IMR-90 (cell line): ENCODE measurements around the gene THAP12. TPM values are rescaled to one million over a fixed set of nuclear protein-coding genes. Genes with fewer than 3 reads are reported as not detected.

Source experiments
- ATAC-seq: fragments of 200-7000 bp; cut with Tn5 transposase; 2 replicates; pipeline ENCODE4 v1.9.1; 2020; ENCODE audit warnings: low read depth, mild to moderate bottlenecking, moderate library complexity
- BruUV-seq: library from RNA; stranded (reverse); fragments of 400-500 nt; replicated peaks from 2 replicates; lab custom pipeline; 2021; lab: Mats Ljungman, UMichigan
- CTCF ChIA-PET: fragments of 300-600 bp; formaldehyde crosslinking; extraction: SDS; loops from one replicate; lab custom pipeline; 2021; ENCODE audit warnings: antibody characterized with exemption; lab: Yijun Ruan, JAX
- POLR2A ChIA-PET: fragments of 300-600 bp; sonication (Branson Sonifier 250); formaldehyde crosslinking; loops from one replicate; lab custom pipeline; 2022; ENCODE audit warnings: antibody characterized with exemption; ENCODE audit not compliant: unreplicated experiment; lab: Charles Lee
- DNase-seq: peaks from one replicate; pipeline ENCODE4 v3.0.0; 2013
- H2AFZ ChIP-seq: replicated peaks from 2 replicates; pipeline ENCODE3; 2013; ENCODE audit warnings: low read length, mild to moderate bottlenecking; ENCODE audit not compliant: poor library complexity
- H2AK5ac ChIP-seq: 2 replicates; pipeline ENCODE4 v1.6.1; 2013; ENCODE audit warnings: low read depth, low read length, inconsistent platforms
- H2AK9ac ChIP-seq: replicated peaks from 2 replicates; pipeline ENCODE3; 2013; ENCODE audit warnings: mild to moderate bottlenecking, low read depth, low read length, moderate library complexity; ENCODE audit not compliant: poor library complexity
- H2BK120ac ChIP-seq: 2 replicates; pipeline ENCODE4 v1.6.1; 2013; ENCODE audit warnings: low read depth, low read length, inconsistent platforms
- H2BK15ac ChIP-seq: 3 replicates; pipeline ENCODE4 v1.6.1; 2013; ENCODE audit warnings: low read depth, low read length, inconsistent platforms
- H2BK20ac ChIP-seq: 2 replicates; pipeline ENCODE4 v1.6.1; 2013; ENCODE audit warnings: low read depth, mild to moderate bottlenecking, inconsistent platforms, low read length, moderate library complexity
- H2BK5ac ChIP-seq: 2 replicates; pipeline ENCODE4 v1.6.1; 2013; ENCODE audit warnings: mild to moderate bottlenecking, low read depth, low read length, inconsistent platforms; ENCODE audit not compliant: poor library complexity, severe bottlenecking
- H3K14ac ChIP-seq: replicated peaks from 2 replicates; pipeline ENCODE4 v1.6.1; 2013; ENCODE audit warnings: low read depth, low read length, inconsistent platforms
- H3K18ac ChIP-seq: 2 replicates; pipeline ENCODE4 v1.6.1; 2013; ENCODE audit warnings: low read depth, low read length, control low read depth
- H3K23ac ChIP-seq: 2 replicates; pipeline ENCODE4 v1.6.1; 2013; ENCODE audit warnings: low read depth, low read length, inconsistent platforms
- H3K27ac ChIP-seq: 2 replicates; pipeline ENCODE4 v1.5.1; 2013; ENCODE audit warnings: mild to moderate bottlenecking, control low read depth, low read length; ENCODE audit not compliant: insufficient read depth
- H3K27me3 ChIP-seq: 2 replicates; pipeline ENCODE4 v1.6.1; 2013; ENCODE audit warnings: low read length; ENCODE audit not compliant: control insufficient read depth, insufficient read depth
- H3K36me3 ChIP-seq: 2 replicates; pipeline ENCODE4 v1.6.1; 2013; ENCODE audit warnings: low read length, mixed read lengths; ENCODE audit not compliant: control insufficient read depth, insufficient read depth
- H3K4ac ChIP-seq: 2 replicates; pipeline ENCODE4 v1.6.1; 2013; ENCODE audit warnings: low read depth, low read length, inconsistent platforms
- H3K4me1 ChIP-seq: 2 replicates; pipeline ENCODE4 v1.6.1; 2013; ENCODE audit warnings: low read length, mixed read lengths; ENCODE audit not compliant: control insufficient read depth, insufficient read depth
- H3K4me2 ChIP-seq: 2 replicates; pipeline ENCODE4 v1.6.1; 2013; ENCODE audit warnings: low read depth, mild to moderate bottlenecking, control low read depth, low read length, moderate library complexity
- H3K4me3 ChIP-seq: 2 replicates; pipeline ENCODE4 v1.5.1; 2013; ENCODE audit warnings: low read depth, mild to moderate bottlenecking, control low read depth, low read length, moderate library complexity; ENCODE audit not compliant: insufficient read depth
- H3K56ac ChIP-seq: 2 replicates; pipeline ENCODE4 v1.6.1; 2013; ENCODE audit warnings: low read length, inconsistent platforms; ENCODE audit not compliant: insufficient read depth; ENCODE audit errors: extremely low read depth
- H3K79me1 ChIP-seq, 2 experiments: 2 replicates each; pipeline ENCODE4 v1.6.1; 2013; ENCODE audit warnings: low read length in 2 of 2, inconsistent platforms in 1 of 2, low read depth in 1 of 2
- H3K9ac ChIP-seq: 2 replicates; pipeline ENCODE4 v1.6.1; 2013; ENCODE audit warnings: low read depth, low read length, control low read depth
- H3K9me1 ChIP-seq: 2 replicates; pipeline ENCODE4 v1.6.1; 2013; ENCODE audit warnings: low read length, inconsistent platforms; ENCODE audit not compliant: insufficient read depth
- H3K9me3 ChIP-seq: 2 replicates; pipeline ENCODE4 v1.6.1; 2013; ENCODE audit warnings: low read length; ENCODE audit not compliant: control insufficient read depth, insufficient read depth
- H4K20me1 ChIP-seq: 2 replicates; pipeline ENCODE4 v1.6.1; 2013; ENCODE audit warnings: low read length, inconsistent platforms; ENCODE audit not compliant: insufficient read depth
- H4K5ac ChIP-seq: 2 replicates; pipeline ENCODE4 v1.6.1; 2013; ENCODE audit warnings: mild to moderate bottlenecking, low read depth, low read length, control low read depth
- H4K8ac ChIP-seq, 2 experiments: 2 replicates each; pipeline ENCODE4 v1.6.1; 2013; ENCODE audit warnings: low read depth in 2 of 2, low read length in 2 of 2, control low read depth in 1 of 2, inconsistent platforms in 1 of 2
- H4K91ac ChIP-seq: 2 replicates; pipeline ENCODE4 v1.6.1; 2013; ENCODE audit warnings: low read depth, low read length, inconsistent platforms; ENCODE audit not compliant: insufficient read depth
- BHLHE40 ChIP-seq: fragments of 150-350 bp; IDR thresholded peaks from 2 replicates; pipeline ENCODE4 v1.6.1; 2016; ENCODE audit warnings: mild to moderate bottlenecking, low read depth, low read length
- CHD1 ChIP-seq: IDR thresholded peaks from 2 replicates; pipeline ENCODE4 v1.6.1; 2012; ENCODE audit warnings: low read depth, low read length, improper control_type of control experiment
- ELK1 ChIP-seq: fragments of 150-350 bp; IDR thresholded peaks from 2 replicates; pipeline ENCODE4 v1.6.1; 2016; ENCODE audit warnings: low read depth, mild to moderate bottlenecking, low read length, moderate library complexity, borderline replicate concordance
- FOS ChIP-seq: fragments of 150-350 bp; IDR thresholded peaks from 2 replicates; pipeline ENCODE4 v1.6.1; 2016; ENCODE audit warnings: low read depth, low read length
- MAFK ChIP-seq: IDR thresholded peaks from 2 replicates; pipeline ENCODE4 v1.6.1; 2012; ENCODE audit warnings: low read depth, low read length, improper control_type of control experiment
- MAZ ChIP-seq: IDR thresholded peaks from 2 replicates; pipeline ENCODE4 v1.6.1; 2012; ENCODE audit warnings: low read depth, mild to moderate bottlenecking, low read length, improper control_type of control experiment, moderate library complexity, borderline replicate concordance
- MXI1 ChIP-seq: IDR thresholded peaks from 2 replicates; pipeline ENCODE4 v1.6.1; 2012; ENCODE audit warnings: low read depth, mild to moderate bottlenecking, low read length, moderate library complexity, borderline replicate concordance
- NFE2L2 ChIP-seq: fragments of 150-350 bp; IDR thresholded peaks from 2 replicates; pipeline ENCODE4 v1.6.1; 2016; ENCODE audit warnings: low read depth, mild to moderate bottlenecking, low read length
- POLR2A ChIP-seq: IDR thresholded peaks from 2 replicates; pipeline ENCODE4 v1.6.1; 2012; ENCODE audit warnings: mild to moderate bottlenecking, low read depth, low read length
- RAD21 ChIP-seq: IDR thresholded peaks from 2 replicates; pipeline ENCODE4 v1.6.1; 2012; ENCODE audit warnings: low read length, improper control_type of control experiment
- RCOR1 ChIP-seq: IDR thresholded peaks from 2 replicates; pipeline ENCODE4 v1.6.1; 2012; ENCODE audit warnings: mild to moderate bottlenecking, low read length, improper control_type of control experiment; ENCODE audit not compliant: insufficient replicate concordance
- RFX5 ChIP-seq: IDR thresholded peaks from 2 replicates; pipeline ENCODE4 v1.8.0; 2012; ENCODE audit warnings: low read depth, mild to moderate bottlenecking, low read length, moderate library complexity
- SMC3 ChIP-seq: fragments of 150-350 bp; IDR thresholded peaks from 2 replicates; pipeline ENCODE4 v1.6.1; 2016; ENCODE audit warnings: low read depth, mild to moderate bottlenecking, antibody characterized with exemption, low read length, moderate library complexity
- USF2 ChIP-seq: fragments of 150-350 bp; IDR thresholded peaks from 2 replicates; pipeline ENCODE4 v1.6.1; 2017; ENCODE audit warnings: mild to moderate bottlenecking, antibody characterized with exemption, low read length, low read depth
- WGBS, 2 experiments: methylation state at CpG; one replicate each; pipeline versions ENCODE4 v1.1.5 to v1.1.7; 2013; ENCODE audit warnings: missing lambda C conversion rate in 2 of 2; ENCODE audit not compliant: insufficient read length in 1 of 2; ENCODE audit errors: extremely low coverage in 2 of 2; 5-methylcytosine and 5-hydroxymethylcytosine counted together
- dilution Hi-C: fragments of 300-500 bp; cut with HindIII; formaldehyde crosslinking; loops from one replicate; pipeline ENCODE4 v1.14.3; 2018; ENCODE audit warnings: low sequenced_read_pairs; ENCODE audit not compliant: unreplicated experiment
- in situ Hi-C: fragments of 300-500 bp; cut with MboI; formaldehyde crosslinking; loops from 3 replicates; pipeline ENCODE4 v1.14.3; 2019; ENCODE audit warnings: low sequenced_read_pairs, inconsistent platforms, mixed read lengths
- intact Hi-C: fragments of 100-400 bp; cut with micrococcal nuclease; formaldehyde crosslinking; loops from 2 replicates; pipeline ENCODE4 v1.10.0; 2022
- polyA plus RNA-seq, 3 experiments: library from polyadenylated mRNA; depleted of rRNA; stranded (reverse); fragments of >200 nt; gene quantifications; 2 replicates each; pipeline ENCODE4 v1.2.3, GENCODE V29; 2012; ENCODE audit warnings: low replicate concordance in 1 of 3
- total RNA-seq: library from RNA; depleted of rRNA; stranded (reverse); fragments of >200 nt; gene quantifications from 2 replicates; pipeline ENCODE4 v1.2.3, GENCODE V29; 2012
- TF ChIP-seq, protein P1 (sequence below): conservative IDR thresholded peaks from 2 replicates; pipeline ENCODE4 v1.5.1; 2012; ENCODE audit warnings: mild to moderate bottlenecking, low read depth, low read length, improper control_type of control experiment

THAP12 gene
- total and polyA plus RNA-seq, 2 of the 4 experiments (the other 2 are of a cell fraction) = 25.1 to 27.3 TPM

- Histone ChIP-seq H2BK120ac (no peak overlapping the region), H2BK5ac (no peak overlapping the region), H4K5ac (no peak overlapping the region), H3K9me3 (peaks cover 9% of the 10 kb centered on the region), H2BK15ac (no peak overlapping the region), H3K14ac (no peak overlapping the region), H3K9me1 (peaks cover 3% of the 10 kb centered on the region; the same call in 1 of the 2 replicates), H3K4ac (no peak overlapping the region), H3K27me3 (peaks cover 2% of the 10 kb centered on the region; the same call in 1 of the 2 replicates), H3K4me2 (no peak overlapping the region), H2AFZ (no peak overlapping the region), H3K36me3 (no peaks in the 10 kb centered on the region), H2AK9ac (no peak overlapping the region), H4K91ac (no peak overlapping the region), H3K56ac (no peak overlapping the region), H3K23ac (no peak overlapping the region), H3K18ac (no peak overlapping the region), H3K4me1 (no peaks in the 10 kb centered on the region), H4K8ac (no peak overlapping the region), H3K79me1 (no peaks in the 10 kb centered on the region), H2BK20ac (no peak overlapping the region), H4K20me1 (no peaks in the 10 kb centered on the region; the same call in 1 of the 2 replicates), H3K27ac (no peak overlapping the region), H2AK5ac (no peak overlapping the region), H3K4me3 (no peak overlapping the region), H3K9ac (no peak overlapping the region)
- no peak for DNase-seq
- intact Hi-C loops (no loop called here), in situ Hi-C loops (no loop called here), dilution Hi-C loops (no loop called here)
- no peak for ATAC-seq
- TF ChIP-seq, protein P1, sequence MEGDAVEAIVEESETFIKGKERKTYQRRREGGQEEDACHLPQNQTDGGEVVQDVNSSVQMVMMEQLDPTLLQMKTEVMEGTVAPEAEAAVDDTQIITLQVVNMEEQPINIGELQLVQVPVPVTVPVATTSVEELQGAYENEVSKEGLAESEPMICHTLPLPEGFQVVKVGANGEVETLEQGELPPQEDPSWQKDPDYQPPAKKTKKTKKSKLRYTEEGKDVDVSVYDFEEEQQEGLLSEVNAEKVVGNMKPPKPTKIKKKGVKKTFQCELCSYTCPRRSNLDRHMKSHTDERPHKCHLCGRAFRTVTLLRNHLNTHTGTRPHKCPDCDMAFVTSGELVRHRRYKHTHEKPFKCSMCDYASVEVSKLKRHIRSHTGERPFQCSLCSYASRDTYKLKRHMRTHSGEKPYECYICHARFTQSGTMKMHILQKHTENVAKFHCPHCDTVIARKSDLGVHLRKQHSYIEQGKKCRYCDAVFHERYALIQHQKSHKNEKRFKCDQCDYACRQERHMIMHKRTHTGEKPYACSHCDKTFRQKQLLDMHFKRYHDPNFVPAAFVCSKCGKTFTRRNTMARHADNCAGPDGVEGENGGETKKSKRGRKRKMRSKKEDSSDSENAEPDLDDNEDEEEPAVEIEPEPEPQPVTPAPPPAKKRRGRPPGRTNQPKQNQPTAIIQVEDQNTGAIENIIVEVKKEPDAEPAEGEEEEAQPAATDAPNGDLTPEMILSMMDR = no peak
- TF ChIP-seq NFE2L2 = no peak
- no peak for TF ChIP-seq MAFK
- TF ChIP-seq BHLHE40 = no peak
- no peak for TF ChIP-seq SMC3
- no peak for TF ChIP-seq RAD21
- no peak for TF ChIP-seq CHD1
- TF ChIP-seq ELK1 = no peak
- no peak for TF ChIP-seq USF2
- no peak for TF ChIP-seq RFX5
- TF ChIP-seq RCOR1 = no peak
- TF ChIP-seq MAZ = no peak
- TF ChIP-seq FOS = no peak
- no peak for TF ChIP-seq MXI1
- no peak for TF ChIP-seq POLR2A
- BruUV-seq = no TSS peak
- ChIA-PET POLR2A (no interaction called here), CTCF (no interaction called here)
- WGBS, 2 experiments = no CpG with 5 or more reads among the region's 6 CpGs
Observed at GRCh38 chr11:76339221-76339620, 41.7 kb downstream of the THAP12 start.
